NCI-H748 (cell line): ENCODE measurements around the gene OGA.
A peak's percentile ranks its signal among the peaks of the same experiment; 100 is the strongest.

ENCODE experiments used
- DNase-seq: peaks from one replicate; lab custom pipeline; 2025; ENCODE audit not compliant: unreplicated experiment; lab: John Stamatoyannopoulos, UW

The OGA gene

GRCh38 chr10:101818119-101818871, at the start of gene OGA:
TSS of gene OGA (minus strand) at chr10:101818444. CDS start at chr10:101818022, 422 bp downstream.
- DNase-seq = peak; percentile 99

- DNase-seq = no peak
Observed at GRCh38 chr10:101867931-101868330, 49.7 kb upstream of the OGA start.

- DNase-seq = no peak
Observed at GRCh38 chr10:101859530-101859929, 41.3 kb upstream of the OGA start.

- no peak for DNase-seq
Observed at GRCh38 chr10:101858723-101859500, 40.7 kb upstream of the OGA start.

GRCh38 chr10:101857802-101858476, 39.7 kb upstream of the OGA start:
- no peak for DNase-seq

- no peak for DNase-seq
Observed at GRCh38 chr10:101856626-101857025, 38.4 kb upstream of the OGA start.

- DNase-seq = no peak
Observed at GRCh38 chr10:101851411-101852116, 33.3 kb upstream of the OGA start.

- no peak for DNase-seq
Observed at GRCh38 chr10:101850749-101851148, 32.5 kb upstream of the OGA start.

GRCh38 chr10:101848894-101849351, 30.7 kb upstream of the OGA start:
- DNase-seq = no peak

GRCh38 chr10:101848408-101848807, 30.2 kb upstream of the OGA start:
- DNase-seq = no peak

- no peak for DNase-seq
Observed at GRCh38 chr10:101845893-101846292, 27.6 kb upstream of the OGA start.

GRCh38 chr10:101843032-101844021, 25.1 kb upstream of the OGA start, which contains the start of gene KCNIP2:
TSS of gene KCNIP2 (minus strand) at chr10:101843800. CDS start at chr10:101843568, 232 bp downstream.
- peak; percentile 58 for DNase-seq

GRCh38 chr10:101841826-101842225, 23.6 kb upstream of the OGA start:
- no peak for DNase-seq

GRCh38 chr10:101840741-101841453, 22.7 kb upstream of the OGA start:
- DNase-seq = peak; percentile 81

- DNase-seq = peak; percentile 57
Observed at GRCh38 chr10:101840102-101840684, 21.9 kb upstream of the OGA start.

- DNase-seq = peak; percentile 48
Observed at GRCh38 chr10:101839416-101840063, 21.3 kb upstream of the OGA start.

GRCh38 chr10:101839002-101839401, 20.8 kb upstream of the OGA start:
- DNase-seq = no peak

- DNase-seq = no peak
Observed at GRCh38 chr10:101838416-101838970, 20.2 kb upstream of the OGA start.
